Astrocyte (in vitro differentiated cells and primary cell): Measurements from ENCODE around the gene CDH23.

Experiments
- EZH2 ChIP-seq: IDR thresholded peaks from 2 replicates; pipeline ENCODE4 v1.6.1; 2012; ENCODE audit warnings: mild to moderate bottlenecking, low read length, inconsistent platforms; ENCODE audit not compliant: insufficient read depth
- TF ChIP-seq, protein P1 (sequence below): IDR thresholded peaks from 2 replicates; pipeline ENCODE4 v1.5.1; 2011; ENCODE audit warnings: low read depth, mild to moderate bottlenecking, inconsistent platforms, low read length, moderate library complexity; ENCODE audit not compliant: insufficient read depth

DNA sequence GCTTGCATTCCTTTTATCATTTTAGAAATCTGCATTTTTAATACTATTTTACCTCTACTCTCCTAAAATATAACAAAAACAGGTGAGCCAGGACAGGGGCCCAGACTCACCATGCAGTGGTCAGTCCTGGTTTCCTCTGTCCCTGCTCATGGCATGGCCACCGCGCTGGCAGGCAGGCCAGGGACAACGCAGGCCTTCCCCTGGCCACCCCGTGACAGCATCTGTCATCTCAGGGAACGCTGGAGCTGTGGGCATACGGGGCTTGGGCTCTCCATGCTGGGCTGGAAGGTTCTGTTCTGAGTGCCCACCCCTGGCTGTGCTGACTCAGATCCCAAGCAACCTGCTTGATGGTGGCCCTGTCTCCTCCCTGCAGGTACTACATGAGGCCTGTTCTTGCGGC is 35.1 kb upstream of the CDH23 start:
- TF ChIP-seq, protein P1, sequence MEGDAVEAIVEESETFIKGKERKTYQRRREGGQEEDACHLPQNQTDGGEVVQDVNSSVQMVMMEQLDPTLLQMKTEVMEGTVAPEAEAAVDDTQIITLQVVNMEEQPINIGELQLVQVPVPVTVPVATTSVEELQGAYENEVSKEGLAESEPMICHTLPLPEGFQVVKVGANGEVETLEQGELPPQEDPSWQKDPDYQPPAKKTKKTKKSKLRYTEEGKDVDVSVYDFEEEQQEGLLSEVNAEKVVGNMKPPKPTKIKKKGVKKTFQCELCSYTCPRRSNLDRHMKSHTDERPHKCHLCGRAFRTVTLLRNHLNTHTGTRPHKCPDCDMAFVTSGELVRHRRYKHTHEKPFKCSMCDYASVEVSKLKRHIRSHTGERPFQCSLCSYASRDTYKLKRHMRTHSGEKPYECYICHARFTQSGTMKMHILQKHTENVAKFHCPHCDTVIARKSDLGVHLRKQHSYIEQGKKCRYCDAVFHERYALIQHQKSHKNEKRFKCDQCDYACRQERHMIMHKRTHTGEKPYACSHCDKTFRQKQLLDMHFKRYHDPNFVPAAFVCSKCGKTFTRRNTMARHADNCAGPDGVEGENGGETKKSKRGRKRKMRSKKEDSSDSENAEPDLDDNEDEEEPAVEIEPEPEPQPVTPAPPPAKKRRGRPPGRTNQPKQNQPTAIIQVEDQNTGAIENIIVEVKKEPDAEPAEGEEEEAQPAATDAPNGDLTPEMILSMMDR, result no peak
- no peak for TF ChIP-seq EZH2
